Kidney epithelial cell (primary cell): Measurements from ENCODE around the gene TRIM10. TPM values are rescaled to one million over a fixed set of nuclear protein-coding genes. Genes with fewer than 3 reads are reported as not detected.
"Not testable (repeated sequence)": the region's sequence is repeated elsewhere in the genome, so short reads cannot be mapped to it uniquely, and the experiment has no call there.

Experiments
- DNase-seq: peaks from one replicate; pipeline ENCODE4 v3.0.0-alpha.2; 2010; ENCODE audit warnings: low read depth
- H3K27me3 ChIP-seq: 2 replicates; pipeline ENCODE4 v1.6.0; 2011; ENCODE audit warnings: low read length; ENCODE audit not compliant: control insufficient read depth, insufficient read depth
- H3K36me3 ChIP-seq: 2 replicates; pipeline ENCODE4 v1.5.1; 2011; ENCODE audit warnings: low read length; ENCODE audit not compliant: control insufficient read depth, insufficient read depth
- H3K4me3 ChIP-seq: 2 replicates; pipeline ENCODE4 v1.5.1; 2011; ENCODE audit warnings: low read depth, mild to moderate bottlenecking, control low read depth, low read length
- CTCF ChIP-seq: IDR thresholded peaks from 2 replicates; pipeline ENCODE4 v1.5.1; 2011; ENCODE audit warnings: mild to moderate bottlenecking, moderate library complexity, low read length, control low read depth, inconsistent platforms; ENCODE audit not compliant: insufficient read depth, poor library complexity, severe bottlenecking
- total RNA-seq: library from RNA; depleted of rRNA; stranded (reverse); fragments of >200 nt; gene quantifications from 2 replicates; pipeline ENCODE4 v1.2.3, GENCODE V29; 2015

TRIM10 gene
- total RNA-seq, 1 donor from 2014 or later, result not detected

- H3K27me3 ChIP-seq, result peaks cover 47% of the 10 kb centered on the region
- no peak overlapping the region for H3K4me3 ChIP-seq
- DNase-seq, result no peak
- H3K36me3 ChIP-seq, result no peaks in the 10 kb centered on the region
- peak; percentile 78 for TF ChIP-seq CTCF
Observed at GRCh38 chr6:30169658-30170614, 8.9 kb upstream of the TRIM10 start.

GRCh38 chr6:30168741-30169140, 7.7 kb upstream of the TRIM10 start:
- TF ChIP-seq CTCF, result no peak
- DNase-seq, result no peak
- Histone ChIP-seq H3K27me3 (peaks cover 48% of the 10 kb centered on the region), H3K4me3 (no peak overlapping the region), H3K36me3 (no peaks in the 10 kb centered on the region)

GRCh38 chr6:30167101-30167500, 6.1 kb upstream of the TRIM10 start:
- H3K27me3 ChIP-seq, result peaks cover 45% of the 10 kb centered on the region
- no peak overlapping the region for H3K4me3 ChIP-seq
- TF ChIP-seq CTCF, result no peak
- no peaks in the 10 kb centered on the region for H3K36me3 ChIP-seq
- DNase-seq, result no peak

- not testable (repeated sequence) for DNase-seq, H3K36me3 ChIP-seq, H3K4me3 ChIP-seq
- peaks cover 29% of the 10 kb centered on the region for H3K27me3 ChIP-seq
Observed at GRCh38 chr6:30165238-30165637, 4.2 kb upstream of the TRIM10 start.

- TF ChIP-seq CTCF, result no peak
- DNase-seq, result no peak
- Histone ChIP-seq H3K27me3 (peaks cover 28% of the 10 kb centered on the region), H3K36me3 (no peaks in the 10 kb centered on the region), H3K4me3 (no peak overlapping the region)
Observed at GRCh38 chr6:30164714-30165113, 3.7 kb upstream of the TRIM10 start.

GRCh38 chr6:30163918-30164654, 3.1 kb upstream of the TRIM10 start:
- H3K27me3 ChIP-seq, result peaks cover 24% of the 10 kb centered on the region
- no peaks in the 10 kb centered on the region for H3K36me3 ChIP-seq
- no peak overlapping the region for H3K4me3 ChIP-seq
- no peak for TF ChIP-seq CTCF
- no peak for DNase-seq
